ENCODE data around the gene OR6C76. TPM values are rescaled to one million over a fixed set of nuclear protein-coding genes. Genes with fewer than 3 reads are reported as not detected.

OR6C76 gene
- total and polyA plus RNA-seq, 2 of the 8 experiments (the other 6 are each of a cell fraction or from before 2014, with no cell fraction given), result not detected

Other genes with a start within 250 kb of the OR6C76 start
- not detected in 2 replicates for gene OR10A7, start 205.2 kb upstream of the OR6C76 start, total RNA-seq (2021; fragmentation: NEBNext Ultra II Directional; extraction: Animal tissue kit (Norgen Biotek cat#: 25700))
- gene OR10A7, start 205.2 kb upstream of the OR6C76 start, polyA plus RNA-seq (2011; rRNA removed), result not detected in 2 replicates
- not detected in 2 replicates for gene OR6C74, start 181.6 kb upstream of the OR6C76 start, total RNA-seq (2021; fragmentation: NEBNext Ultra II Directional; extraction: Animal tissue kit (Norgen Biotek cat#: 25700))
- gene OR6C74, start 181.6 kb upstream of the OR6C76 start, polyA plus RNA-seq (2011; rRNA removed), result not detected in 2 replicates
- gene OR6C6, start 129.7 kb upstream of the OR6C76 start, total RNA-seq (2021; fragmentation: NEBNext Ultra II Directional; extraction: Animal tissue kit (Norgen Biotek cat#: 25700)), result not detected in 2 replicates
- not detected in 2 replicates for gene OR6C6, start 129.7 kb upstream of the OR6C76 start, polyA plus RNA-seq (2011; rRNA removed)
- gene OR6C1, start 111.9 kb upstream of the OR6C76 start, total RNA-seq (2021; fragmentation: NEBNext Ultra II Directional; extraction: Animal tissue kit (Norgen Biotek cat#: 25700)), result not detected in 2 replicates
- gene OR6C1, start 111.9 kb upstream of the OR6C76 start, polyA plus RNA-seq (2011; rRNA removed), result not detected in 2 replicates
- gene OR6C3, start 95.5 kb upstream of the OR6C76 start, total RNA-seq (2021; fragmentation: NEBNext Ultra II Directional; extraction: Animal tissue kit (Norgen Biotek cat#: 25700)), result not detected in 2 replicates
- gene OR6C3, start 95.5 kb upstream of the OR6C76 start, polyA plus RNA-seq (2011; rRNA removed), result not detected in 2 replicates
- gene OR6C75, start 63.3 kb upstream of the OR6C76 start, total RNA-seq (2021; fragmentation: NEBNext Ultra II Directional; extraction: Animal tissue kit (Norgen Biotek cat#: 25700)), result not detected in 2 replicates
- gene OR6C75, start 63.3 kb upstream of the OR6C76 start, polyA plus RNA-seq (2011; rRNA removed), result not detected in 2 replicates
- not detected in 2 replicates for gene OR6C65, start 25.7 kb upstream of the OR6C76 start, total RNA-seq (2021; fragmentation: NEBNext Ultra II Directional; extraction: Animal tissue kit (Norgen Biotek cat#: 25700))
- not detected in 2 replicates for gene OR6C65, start 25.7 kb upstream of the OR6C76 start, polyA plus RNA-seq (2011; rRNA removed)
- not detected in 2 replicates for gene OR6C2, start 17.8 kb downstream of the OR6C76 start, total RNA-seq (2021; fragmentation: NEBNext Ultra II Directional; extraction: Animal tissue kit (Norgen Biotek cat#: 25700))
- not detected in 2 replicates for gene OR6C2, start 17.8 kb downstream of the OR6C76 start, polyA plus RNA-seq (2011; rRNA removed)
- not detected in 2 replicates for gene OR6C70, start 43.9 kb downstream of the OR6C76 start, total RNA-seq (2021; fragmentation: NEBNext Ultra II Directional; extraction: Animal tissue kit (Norgen Biotek cat#: 25700))
- gene OR6C70, start 43.9 kb downstream of the OR6C76 start, polyA plus RNA-seq (2011; rRNA removed), result not detected in 2 replicates
- gene OR6C68, start 66.1 kb downstream of the OR6C76 start, total RNA-seq (2021; fragmentation: NEBNext Ultra II Directional; extraction: Animal tissue kit (Norgen Biotek cat#: 25700)), result not detected in 2 replicates
- not detected in 2 replicates for gene OR6C68, start 66.1 kb downstream of the OR6C76 start, polyA plus RNA-seq (2011; rRNA removed)
- gene OR6C4, start 123.3 kb downstream of the OR6C76 start, total RNA-seq (2021; fragmentation: NEBNext Ultra II Directional; extraction: Animal tissue kit (Norgen Biotek cat#: 25700)), result not detected in 2 replicates
- gene OR6C4, start 123.3 kb downstream of the OR6C76 start, polyA plus RNA-seq (2011; rRNA removed), result not detected in 2 replicates
- gene OR2AP1, start 146.2 kb downstream of the OR6C76 start, total RNA-seq (2021; fragmentation: NEBNext Ultra II Directional; extraction: Animal tissue kit (Norgen Biotek cat#: 25700)), result not detected in 2 replicates
- not detected in 2 replicates for gene OR2AP1, start 146.2 kb downstream of the OR6C76 start, polyA plus RNA-seq (2011; rRNA removed)
- gene OR10P1, start 210.6 kb downstream of the OR6C76 start, total RNA-seq (2021; fragmentation: NEBNext Ultra II Directional; extraction: Animal tissue kit (Norgen Biotek cat#: 25700)), result not detected in 2 replicates
- gene OR10P1, start 210.6 kb downstream of the OR6C76 start, polyA plus RNA-seq (2011; rRNA removed), result not detected in 2 replicates

All from H1 (cell line).